HepG2 (cell line): ENCODE data around the gene EPHB4. TPM values are rescaled to one million over a fixed set of nuclear protein-coding genes. Genes with fewer than 3 reads are reported as not detected.
A peak's percentile ranks its signal among the peaks of the same experiment; 100 is the strongest.

Experiments
- ATAC-seq: fragments of 200-7000 bp; cut with Tn5 transposase; 3 replicates; pipeline ENCODE4 v1.9.1; 2020; ENCODE audit warnings: mild to moderate bottlenecking, moderate library complexity
- BruUV-seq: library from RNA; stranded (reverse); fragments of 400-500 nt; replicated peaks from 2 replicates; lab custom pipeline; 2021; lab: Mats Ljungman, UMichigan
- CTCF ChIA-PET: fragments of 300-600 bp; formaldehyde crosslinking; extraction: SDS; loops from one replicate; lab custom pipeline; 2021; ENCODE audit warnings: low total read pairs, inconsistent platforms, low intra/inter-chr PET ratio; lab: Yijun Ruan, JAX
- POLR2A ChIA-PET: fragments of 350-600 bp; sonication (Branson Sonifier 250); formaldehyde crosslinking; loops from one replicate; lab custom pipeline; 2020; ENCODE audit warnings: antibody characterized with exemption, inconsistent platforms; lab: Yijun Ruan, JAX
- DNase-seq: peaks from one replicate; pipeline ENCODE4 v3.0.0-alpha.2; 2015; ENCODE audit warnings: low spot score
- FAIRE-seq: peaks from 3 replicates; lab custom pipeline; 2011; peaks lifted over from hg19 to GRCh38; lab: Jason Lieb, UNC
- H2AFZ ChIP-seq: one replicate; pipeline ENCODE4 v1.6.1; 2011; ENCODE audit warnings: low read length, inconsistent platforms
- H3K27ac ChIP-seq: fragments of 300-600 bp; 3 replicates; pipeline ENCODE4 v1.8.0; 2011; ENCODE audit warnings: mixed run types, mild to moderate bottlenecking, mixed read lengths, low read length, inconsistent platforms; ENCODE audit not compliant: insufficient read depth; ENCODE audit errors: extremely low read length
- H3K27me3 ChIP-seq, 2 experiments: fragments of 200-600 bp in 1 of 2; 2 replicates in 1 of 2; 3 replicates in 1 of 2; pipeline versions ENCODE4 v1.6.0 to v1.8.0; 2011; ENCODE audit warnings: low read length in 2 of 2, mild to moderate bottlenecking in 2 of 2, moderate library complexity in 2 of 2, inconsistent platforms in 1 of 2; ENCODE audit not compliant: insufficient read depth in 2 of 2, control insufficient read depth in 1 of 2
- H3K36me3 ChIP-seq, 2 experiments: fragments of 200-600 bp in 1 of 2; replicated peaks in 1 of 2; 2 replicates in 1 of 2; 3 replicates in 1 of 2; pipeline versions ENCODE4 v1.5.1 to v1.8.0; 2011; ENCODE audit warnings: low read length in 2 of 2, inconsistent platforms in 1 of 2; ENCODE audit not compliant: insufficient read depth in 2 of 2, control insufficient read depth in 1 of 2
- H3K4me1 ChIP-seq: 2 replicates; pipeline ENCODE4 v1.5.1; 2012; ENCODE audit warnings: low read length, inconsistent platforms; ENCODE audit not compliant: insufficient read depth
- H3K4me2 ChIP-seq: 2 replicates; pipeline ENCODE4 v1.6.0; 2011; ENCODE audit warnings: low read depth, low read length, inconsistent platforms
- H3K4me3 ChIP-seq, 3 experiments: fragments of 200-600 bp in 1 of 3; sonication (generic), shearing (Covaris generic) in 1 of 3; replicated peaks in 1 of 3; 2 replicates each; pipeline ENCODE4 v1.5.1; 2011 to 2016; ENCODE audit warnings: low read length in 3 of 3, inconsistent platforms in 2 of 3, low read depth in 2 of 3, mild to moderate bottlenecking in 2 of 3, control low read depth in 1 of 3, mixed read lengths in 1 of 3; ENCODE audit not compliant: insufficient read depth in 1 of 3
- H3K79me2 ChIP-seq: one replicate; pipeline ENCODE4 v1.6.1; 2011; ENCODE audit warnings: low read length, inconsistent platforms; ENCODE audit not compliant: insufficient read depth
- H3K9ac ChIP-seq: 2 replicates; pipeline ENCODE4 v1.6.0; 2011; ENCODE audit warnings: mild to moderate bottlenecking, low read depth, low read length, inconsistent platforms; ENCODE audit not compliant: insufficient read depth
- H3K9me3 ChIP-seq: 2 replicates; pipeline ENCODE4 v1.5.1; 2012; ENCODE audit warnings: mild to moderate bottlenecking, low read length
- H4K20me1 ChIP-seq: 2 replicates; pipeline ENCODE4 v1.6.0; 2011; ENCODE audit warnings: inconsistent platforms, mild to moderate bottlenecking, low read length, moderate library complexity; ENCODE audit not compliant: insufficient read depth
- FOXA1 ChIP-seq, 2 experiments: fragments of 450-650 bp in 1 of 2; sonication (generic) in 1 of 2; formaldehyde crosslinking in 1 of 2; IDR thresholded peaks; 2 replicates each; pipeline versions ENCODE4 v1.4.0 to v1.6.1; 2016 to 2020; ENCODE audit warnings: missing genetic modification reagents in 1 of 2
- MAZ ChIP-seq, 2 experiments: sonication (generic) in 1 of 2; formaldehyde crosslinking in 1 of 2; IDR thresholded peaks; 2 replicates each; pipeline versions ENCODE4 v1.5.0 to v1.6.1; 2012 to 2020; ENCODE audit warnings: low read depth in 2 of 2, mild to moderate bottlenecking in 2 of 2, borderline replicate concordance in 1 of 2, improper control_type of control experiment in 1 of 2, low read length in 1 of 2, missing genetic modification reagents in 1 of 2, moderate library complexity in 1 of 2
- TGIF2 ChIP-seq: IDR thresholded peaks from 2 replicates; pipeline ENCODE4 v1.6.1; 2016; ENCODE audit warnings: control low read depth, missing compliant biosample characterization
- ZNF121 ChIP-seq: sonication (generic); formaldehyde crosslinking; IDR thresholded peaks from 2 replicates; pipeline ENCODE4 v1.5.0; 2020; ENCODE audit warnings: mild to moderate bottlenecking, missing genetic modification reagents
- ZNF501 ChIP-seq: sonication (generic); formaldehyde crosslinking; IDR thresholded peaks from 2 replicates; pipeline ENCODE4 v1.5.1; 2020; ENCODE audit warnings: mild to moderate bottlenecking, moderate library complexity, missing genetic modification reagents
- ZNF687 ChIP-seq: sonication (generic); formaldehyde crosslinking; IDR thresholded peaks from 2 replicates; pipeline ENCODE4 v1.5.1; 2020; ENCODE audit warnings: mild to moderate bottlenecking, missing genetic modification reagents, moderate library complexity
- WGBS: methylation state at CpG from one replicate; pipeline ENCODE4 v1.1.6; 2017; ENCODE audit warnings: low lambda C conversion rate; 5-methylcytosine and 5-hydroxymethylcytosine counted together
- in situ Hi-C: cut with HindIII; loops from 2 replicates; pipeline ENCODE4 v1.10.0; 2017; ENCODE audit warnings: low pct_unique_long_range_greater_than_20kb; ENCODE audit not compliant: extremely low pct_ligation_motif_present
- intact Hi-C: fragments of 100-400 bp; cut with micrococcal nuclease; formaldehyde crosslinking; loops from one replicate; pipeline ENCODE4 v1.10.0; 2022; ENCODE audit not compliant: unreplicated experiment
- polyA plus RNA-seq, 8 experiments: library from polyadenylated mRNA; depleted of rRNA in 3 of 8; stranded (reverse) in 7 of 8; unstranded in 1 of 8; fragments of >200 nt; fragmentation: Illumina TruSeq in 4 of 8; extraction: Trizol in 4 of 8; gene quantifications; 2 replicates each; pipeline versions ENCODE4 v1.2.1 to v1.2.3, GENCODE V29; 2011 to 2016; ENCODE audit warnings: low read depth in 4 of 8, missing spikeins in 1 of 8, mixed read lengths in 1 of 8; ENCODE audit not compliant: insufficient read depth in 1 of 8
- total RNA-seq, 5 experiments: library from RNA; depleted of rRNA; stranded (reverse); fragments of >200 nt; fragmentation: Illumina TruSeq; extraction: Trizol; gene quantifications; 2 replicates each; pipeline ENCODE4 v1.2.3, GENCODE V29; 2016; ENCODE audit warnings: low read depth in 1 of 5
- TF ChIP-seq, protein P1 (sequence below): sonication (generic); formaldehyde crosslinking; conservative IDR thresholded peaks from 2 replicates; pipeline ENCODE4 v1.8.0; 2022; ENCODE audit warnings: mild to moderate bottlenecking, moderate library complexity, missing genetic modification reagents

Gene EPHB4
- total and polyA plus RNA-seq, 2 of the 13 experiments (the other 11 are each of a cell fraction or from before 2014, with no cell fraction given): 61.4 to 69.6 TPM

GRCh38 chr7:100789055-100789454 is 38.3 kb downstream of the EPHB4 start (continued):
- 0 out of 2 replicates have a peak, but pooled peaks have one; percentile 9 for TF ChIP-seq ZNF687 (CRISPR knock-in tag)
- TF ChIP-seq FOXA1 (IDR thresholded peaks at IDR 0.05): no peak
- peak; percentile 49; the same call in 1 of the 2 replicates for TF ChIP-seq FOXA1 (CRISPR knock-in tag; IDR thresholded peaks at IDR 0.05)
- TF ChIP-seq, protein P1, sequence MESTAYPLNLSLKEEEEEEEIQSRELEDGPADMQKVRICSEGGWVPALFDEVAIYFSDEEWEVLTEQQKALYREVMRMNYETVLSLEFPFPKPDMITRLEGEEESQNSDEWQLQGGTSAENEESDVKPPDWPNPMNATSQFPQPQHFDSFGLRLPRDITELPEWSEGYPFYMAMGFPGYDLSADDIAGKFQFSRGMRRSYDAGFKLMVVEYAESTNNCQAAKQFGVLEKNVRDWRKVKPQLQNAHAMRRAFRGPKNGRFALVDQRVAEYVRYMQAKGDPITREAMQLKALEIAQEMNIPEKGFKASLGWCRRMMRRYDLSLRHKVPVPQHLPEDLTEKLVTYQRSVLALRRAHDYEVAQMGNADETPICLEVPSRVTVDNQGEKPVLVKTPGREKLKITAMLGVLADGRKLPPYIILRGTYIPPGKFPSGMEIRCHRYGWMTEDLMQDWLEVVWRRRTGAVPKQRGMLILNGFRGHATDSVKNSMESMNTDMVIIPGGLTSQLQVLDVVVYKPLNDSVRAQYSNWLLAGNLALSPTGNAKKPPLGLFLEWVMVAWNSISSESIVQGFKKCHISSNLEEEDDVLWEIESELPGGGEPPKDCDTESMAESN (CRISPR knock-in tag): no peak
- 0 out of 2 replicates have a peak, but pooled peaks have one; percentile 21 for TF ChIP-seq ZNF501 (CRISPR knock-in tag)

DNA sequence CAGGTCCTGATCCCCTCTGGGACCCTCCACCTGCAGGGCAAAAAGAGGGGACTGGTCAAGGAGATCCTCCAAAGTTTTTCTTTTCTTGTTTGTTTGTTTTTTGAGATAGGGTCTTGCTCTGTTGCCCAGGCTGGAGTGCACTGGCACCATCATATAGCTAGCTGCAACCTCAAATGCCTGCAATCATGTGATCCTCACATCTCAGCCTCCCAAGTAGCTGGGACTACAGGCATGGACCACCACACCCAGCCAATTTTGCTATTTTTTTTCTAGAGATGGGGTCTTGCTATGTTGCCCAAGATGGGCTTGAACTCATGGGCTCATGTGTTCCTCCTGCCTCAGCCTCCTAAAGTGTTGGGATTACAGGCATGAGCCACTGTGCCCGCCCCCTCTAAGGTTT is 41.0 kb downstream of the EPHB4 start:
- Histone ChIP-seq H3K9ac (no peak overlapping the region), H3K27me3 (no peaks in the 10 kb centered on the region), H3K27ac (no peak overlapping the region), H3K4me2 (no peak overlapping the region), H2AFZ (no peak overlapping the region), H3K79me2 (no peaks in the 10 kb centered on the region), H3K4me1 (peaks cover 6% of the 10 kb centered on the region; the same call in 1 of the 2 replicates), H3K4me3 (no peak overlapping the region), H3K36me3 (no peaks in the 10 kb centered on the region), H4K20me1 (no peaks in the 10 kb centered on the region), H3K9me3 (peaks cover 5% of the 10 kb centered on the region; the same call in 1 of the 2 replicates)
- no TSS peak for BruUV-seq
- TF ChIP-seq MAZ (IDR thresholded peaks at IDR 0.05; ENCODE audit: borderline replicate concordance, low read depth, low read length): no peak
- TF ChIP-seq MAZ (CRISPR knock-in tag; IDR thresholded peaks at IDR 0.05; ENCODE audit: low read depth): no peak
- peak; percentile 80 for TF ChIP-seq ZNF121 (CRISPR knock-in tag)
- TF ChIP-seq TGIF2 (CRISPR knock-in tag): no peak
- intact Hi-C loops (no loop called here), in situ Hi-C loops (no loop called here)
- DNase-seq: no peak
- ChIA-PET POLR2A (no interaction called here), CTCF (no interaction called here)
- FAIRE-seq: no peak
- 33% methylated on average over 1 of the region's 1 CpG for WGBS
- no peak for ATAC-seq
